ENCODE results near the gene ADPRM. TPM values are rescaled to one million over a fixed set of nuclear protein-coding genes. Genes with fewer than 3 reads are reported as not detected.
A peak's percentile ranks its signal among the peaks of the same experiment; 100 is the strongest.
"Not testable (repeated sequence)": the region's sequence is repeated elsewhere in the genome, so short reads cannot be mapped to it uniquely, and the experiment has no call there.

Gene ADPRM
- total RNA-seq, 2 donors from 2014 or later: 10.0 to 11.5 TPM

- H3K27ac Mint-ChIP-seq: peak within 1 kb of the TSS; percentile 78 to 89
- H3K9me3 Mint-ChIP-seq: no peaks in the 10 kb centered on the region
- peaks cover 5 to 7% of the 10 kb centered on the region in 2 donors for H3K36me3 Mint-ChIP-seq
- ATAC-seq: peak; percentile 78 to 79
- DNase-seq (ENCODE audit: low spot score in 2 of 2): peak; percentile 48 to 62
Observed at GRCh38 chr17:10729334-10730193, 32.2 kb downstream of the ADPRM start, which contains the start of gene TMEM220. Gene TMEM220 (minus strand): TSS chr17:10730023. CDS start chr17:10729851, 172 bp downstream.

DNA sequence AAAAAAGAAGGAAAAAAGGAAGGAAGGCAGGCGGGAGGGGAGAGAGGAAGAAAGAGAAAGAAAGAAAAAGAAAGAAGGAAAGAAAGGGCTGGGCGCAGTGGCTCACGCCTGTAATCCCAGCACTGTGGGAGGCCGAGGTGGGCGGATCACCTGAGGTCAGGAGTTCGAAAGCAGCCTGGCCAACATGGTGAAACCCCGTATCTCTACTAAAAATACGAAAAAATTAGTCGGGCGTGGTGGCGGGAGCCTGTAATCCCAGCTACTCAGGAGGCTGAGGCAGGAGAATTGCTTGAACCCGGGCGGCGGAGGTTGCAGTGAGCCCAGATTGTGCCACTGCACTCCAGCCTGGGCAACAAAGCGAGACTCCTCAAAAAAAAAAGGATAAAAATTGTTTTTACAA, 32.9 kb downstream of the ADPRM start:
- DNase-seq (ENCODE audit: low spot score in 2 of 2); H3K9me3 Mint-ChIP-seq; H3K36me3 Mint-ChIP-seq: not testable (repeated sequence)
- peak overlapping the region; percentile 78 to 89 for H3K27ac Mint-ChIP-seq
- ATAC-seq: peak in 1 of 2 donors; percentile 6

GRCh38 chr17:10731408-10731879, 34.0 kb downstream of the ADPRM start:
- ATAC-seq: no peak
- Mint-ChIP-seq H3K9me3 (no peaks in the 10 kb centered on the region), H3K36me3 (peaks cover 5 to 7% of the 10 kb centered on the region in 2 donors)

DNA sequence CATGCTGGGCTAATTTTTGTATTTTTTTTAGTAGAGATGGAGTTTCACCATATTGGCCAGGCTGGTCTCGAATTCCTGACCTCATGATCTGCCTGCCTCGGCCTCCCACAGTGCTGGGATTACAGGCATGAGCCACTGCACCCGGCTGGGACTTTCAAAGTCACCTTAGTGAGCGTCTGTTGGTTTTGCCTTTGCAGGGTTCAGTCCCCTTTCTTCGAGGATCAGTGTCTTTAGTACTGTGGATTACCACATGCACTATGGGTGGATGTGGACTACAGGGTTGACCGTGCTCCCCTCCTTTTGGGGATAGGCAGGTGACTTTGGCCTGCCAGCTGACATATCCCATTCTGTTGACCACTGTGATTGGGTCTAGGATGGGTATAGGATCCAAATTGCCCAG, 34.7 kb downstream of the ADPRM start:
- H3K9me3 Mint-ChIP-seq; H3K27ac Mint-ChIP-seq; H3K36me3 Mint-ChIP-seq; ATAC-seq; DNase-seq (ENCODE audit: low spot score in 2 of 2): not testable (repeated sequence)

More at GRCh38 chr17:10731408-10731879, 34.0 kb downstream of the ADPRM start:
- DNase-seq (ENCODE audit: low spot score in 2 of 2): no peak
- no peak overlapping the region for H3K27ac Mint-ChIP-seq

- Mint-ChIP-seq H3K9me3 (no peaks in the 10 kb centered on the region), H3K36me3 (peaks cover 5 to 7% of the 10 kb centered on the region in 2 donors), H3K27ac (no peak overlapping the region)
- no peak for ATAC-seq
- no peak for DNase-seq (ENCODE audit: low spot score in 2 of 2)
Observed at GRCh38 chr17:10733666-10734065, 36.3 kb downstream of the ADPRM start.

DNA sequence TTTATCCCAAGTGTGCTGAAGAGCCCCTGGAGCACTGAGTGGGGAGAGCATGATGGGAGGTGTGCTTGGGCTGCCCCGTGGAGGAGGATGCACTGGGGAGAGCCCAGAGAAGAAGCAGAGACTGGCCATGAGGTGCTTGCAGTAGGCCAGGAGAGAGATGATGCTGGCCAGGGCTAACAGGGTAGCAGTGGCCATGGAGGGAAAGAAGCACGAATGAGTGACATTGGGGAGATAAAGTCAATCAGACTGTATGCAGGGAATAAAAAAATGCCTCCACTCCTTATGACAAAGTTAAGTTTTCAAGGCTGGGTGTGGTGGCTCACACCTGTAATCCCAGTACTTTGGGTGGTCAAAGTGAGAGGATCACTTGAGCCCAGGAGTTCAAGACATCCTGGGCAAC, 37.9 kb downstream of the ADPRM start:
- no peak for ATAC-seq
- DNase-seq (ENCODE audit: low spot score in 2 of 2): no peak
- H3K9me3 Mint-ChIP-seq: no peaks in the 10 kb centered on the region
- H3K27ac Mint-ChIP-seq: no peak overlapping the region
- H3K36me3 Mint-ChIP-seq: peaks cover under 1 to 2% of the 10 kb centered on the region in 2 donors

DNA sequence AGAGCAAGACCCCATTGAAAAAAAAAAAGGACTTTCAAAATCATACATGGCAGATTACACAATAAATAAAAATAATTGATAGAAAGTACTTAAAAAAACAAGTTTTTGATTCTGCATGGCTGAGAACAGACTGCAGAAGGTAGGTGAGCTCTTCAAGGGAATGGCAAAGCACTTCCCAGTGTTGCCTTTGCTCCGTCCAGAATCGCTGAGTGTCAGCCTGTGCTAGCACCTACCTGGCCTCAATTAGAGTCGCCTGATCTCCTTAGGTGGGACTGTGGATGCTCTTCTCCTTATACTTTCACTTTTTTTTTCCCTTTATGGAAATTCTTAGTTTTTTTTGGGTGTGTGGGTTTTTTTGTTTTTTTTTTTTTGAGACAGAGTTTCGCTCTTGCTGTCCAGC, 38.4 kb downstream of the ADPRM start:
- DNase-seq (ENCODE audit: low spot score in 2 of 2): no peak
- ATAC-seq: no peak
- no peaks in the 10 kb centered on the region for H3K36me3 Mint-ChIP-seq

GRCh38 chr17:10737168-10737622, 39.8 kb downstream of the ADPRM start:
- DNase-seq (ENCODE audit: low spot score in 2 of 2): peak in 1 of 2 donors; percentile 41

More for the DNA sequence above, 38.4 kb downstream of the ADPRM start:
- Mint-ChIP-seq H3K27ac (no peak overlapping the region), H3K9me3 (no peaks in the 10 kb centered on the region)

DNA sequence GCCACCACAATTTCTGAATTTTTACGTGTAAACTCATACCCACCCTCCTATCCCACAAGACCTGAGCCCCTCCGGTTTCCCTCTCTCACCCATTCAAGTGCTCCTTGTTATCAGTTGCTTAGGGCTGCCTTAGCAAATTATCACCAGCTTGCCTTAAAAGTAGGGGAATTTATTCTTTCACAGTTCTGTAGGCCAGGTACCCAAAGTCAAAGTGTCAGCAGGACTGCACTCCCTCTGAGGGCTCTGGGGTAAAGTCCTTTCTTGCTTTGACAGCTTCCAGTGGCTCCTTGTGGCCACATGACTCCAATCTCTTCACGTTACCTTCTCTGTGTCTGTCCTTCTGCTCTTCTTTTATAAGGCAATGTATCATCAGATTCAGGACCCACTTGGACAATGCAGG, 40.3 kb downstream of the ADPRM start:
- Mint-ChIP-seq H3K27ac (no peak overlapping the region), H3K9me3 (no peaks in the 10 kb centered on the region), H3K36me3 (no peaks in the 10 kb centered on the region)
- DNase-seq (ENCODE audit: low spot score in 2 of 2): no peak
- no peak for ATAC-seq

More at GRCh38 chr17:10737168-10737622, 39.8 kb downstream of the ADPRM start:
- peak; percentile 64 to 68 for ATAC-seq
- no peaks in the 10 kb centered on the region for H3K9me3 Mint-ChIP-seq
- peak overlapping the region in 1 of 2 donors; percentile 7 for H3K27ac Mint-ChIP-seq
- H3K36me3 Mint-ChIP-seq: no peaks in the 10 kb centered on the region

DNA sequence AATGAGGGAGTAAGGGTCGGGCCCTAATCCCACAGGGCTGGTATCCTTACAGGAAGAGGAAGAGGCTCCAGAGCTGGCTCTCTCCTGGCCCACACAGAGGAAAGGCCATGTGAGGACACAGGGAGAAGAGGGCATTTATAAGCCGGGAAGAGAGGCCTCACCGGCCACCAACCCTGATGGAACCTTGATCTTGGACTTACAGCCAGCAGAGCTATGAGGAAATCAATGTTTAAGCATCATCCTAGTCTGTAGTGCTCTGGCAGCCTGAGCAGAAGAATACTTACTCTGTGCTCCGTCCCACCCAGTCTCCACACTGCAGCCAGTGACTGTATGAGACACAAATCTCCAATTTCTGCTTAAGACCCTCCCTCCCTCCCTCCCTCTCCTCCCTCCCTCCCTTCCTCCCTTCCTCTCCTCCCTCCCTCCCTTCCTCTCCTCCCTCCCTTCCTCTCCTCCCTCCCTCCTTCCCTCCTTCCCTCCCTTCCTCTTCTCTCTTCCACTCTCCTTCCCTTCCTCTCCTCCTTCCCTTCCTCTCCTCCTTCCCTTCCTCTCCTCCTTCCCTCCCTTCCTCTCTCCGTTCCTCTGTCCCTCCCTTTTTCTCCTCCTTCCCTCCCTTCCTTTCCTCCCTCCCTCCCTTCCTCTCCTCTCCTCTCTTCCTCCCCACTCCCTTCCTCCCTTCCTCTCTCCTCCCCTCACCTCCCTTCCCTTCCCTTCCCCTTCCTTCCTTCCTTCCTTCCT, 41.3 kb downstream of the ADPRM start:
- peak in 1 of 2 donors; percentile 18 for DNase-seq (ENCODE audit: low spot score in 2 of 2)
- H3K36me3 Mint-ChIP-seq: no peaks in the 10 kb centered on the region
- H3K27ac Mint-ChIP-seq: no peak overlapping the region
- ATAC-seq: no peak
- no peaks in the 10 kb centered on the region for H3K9me3 Mint-ChIP-seq

DNA sequence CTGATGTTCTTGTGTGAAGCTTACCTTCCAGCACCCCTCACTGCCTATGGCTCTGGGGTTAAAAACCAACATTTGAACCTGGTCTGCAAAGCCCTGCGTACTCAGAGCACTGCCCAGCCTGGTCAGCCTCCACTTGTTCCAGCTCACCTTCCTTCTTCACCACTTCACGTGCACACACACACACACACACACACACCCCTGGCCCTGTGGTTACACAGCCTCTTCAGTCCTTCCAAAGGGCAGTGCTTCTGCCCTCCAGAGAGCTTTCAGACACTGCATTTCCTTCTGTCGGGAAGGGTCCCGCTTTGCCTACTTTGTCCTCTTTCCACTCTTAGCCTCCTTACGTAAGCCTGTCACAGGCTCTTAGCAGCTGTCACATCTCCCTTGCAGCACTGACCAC, 42.0 kb downstream of the ADPRM start:
- Mint-ChIP-seq H3K27ac (no peak overlapping the region), H3K9me3 (no peaks in the 10 kb centered on the region), H3K36me3 (no peaks in the 10 kb centered on the region)
- ATAC-seq: no peak
- no peak for DNase-seq (ENCODE audit: low spot score in 2 of 2)

GRCh38 chr17:10741416-10742135, 44.2 kb downstream of the ADPRM start:
- Mint-ChIP-seq H3K9me3 (no peaks in the 10 kb centered on the region), H3K27ac (no peak overlapping the region), H3K36me3 (no peaks in the 10 kb centered on the region)
- DNase-seq (ENCODE audit: low spot score in 2 of 2) (no peak), ATAC-seq (no peak)

DNA sequence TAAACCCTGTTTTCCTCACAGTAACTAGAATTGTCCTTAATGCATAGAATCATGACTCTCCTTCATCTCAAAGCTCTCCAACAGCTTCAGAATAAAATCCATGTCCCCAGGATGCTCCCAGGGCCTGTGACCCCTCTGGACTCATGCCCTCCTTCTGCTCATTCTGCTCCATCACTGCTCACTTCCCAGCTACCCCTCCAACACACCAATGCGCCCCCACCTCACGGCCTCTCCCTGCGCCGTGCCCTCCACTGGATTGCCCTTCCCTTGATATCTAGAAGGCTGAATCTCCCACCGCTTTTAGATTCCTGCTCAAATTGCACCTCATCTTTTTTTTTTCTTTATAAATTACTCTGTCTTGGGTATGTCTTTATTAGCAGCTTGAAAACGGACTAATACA, 45.0 kb downstream of the ADPRM start:
- ATAC-seq: no peak
- no peak for DNase-seq (ENCODE audit: low spot score in 2 of 2)
- Mint-ChIP-seq H3K9me3 (no peaks in the 10 kb centered on the region), H3K27ac (no peak overlapping the region), H3K36me3 (no peaks in the 10 kb centered on the region)

- Mint-ChIP-seq H3K36me3 (no peaks in the 10 kb centered on the region), H3K27ac (no peak overlapping the region), H3K9me3 (no peaks in the 10 kb centered on the region)
- ATAC-seq (no peak), DNase-seq (ENCODE audit: low spot score in 2 of 2) (no peak)
Observed at GRCh38 chr17:10743316-10744009, 46.1 kb downstream of the ADPRM start.

GRCh38 chr17:10744501-10745000, 47.2 kb downstream of the ADPRM start:
- ATAC-seq (peak in 1 of 2 donors; percentile 56), DNase-seq (ENCODE audit: low spot score in 2 of 2) (no peak)
- H3K9me3 Mint-ChIP-seq: no peaks in the 10 kb centered on the region
- no peaks in the 10 kb centered on the region for H3K36me3 Mint-ChIP-seq
- H3K27ac Mint-ChIP-seq: no peak overlapping the region

GRCh38 chr17:10745231-10745630, 47.8 kb downstream of the ADPRM start:
- DNase-seq (ENCODE audit: low spot score in 2 of 2) (no peak), ATAC-seq (no peak)
- Mint-ChIP-seq H3K9me3 (no peaks in the 10 kb centered on the region), H3K36me3 (no peaks in the 10 kb centered on the region), H3K27ac (no peak overlapping the region)

Data from activated naive CD4-positive, alpha-beta T cell treated with anti-CD3 and anti-CD28 coated beads, Interleukin-2, amount 50 U/mL, for 72 hours (primary cell).